Bronchial epithelial cell (primary cell): ENCODE results near the gene STATH. TPM values are rescaled to one million over a fixed set of nuclear protein-coding genes. Genes with fewer than 3 reads are reported as not detected.

Experiments
- DNase-seq: peaks from one replicate; pipeline ENCODE4 v3.0.0-alpha.2; 2010; ENCODE audit warnings: low read depth
- FAIRE-seq: peaks from 2 replicates; lab custom pipeline; 2011; peaks lifted over from hg19 to GRCh38; lab: Jason Lieb, UNC
- H3K27me3 ChIP-seq: 2 replicates; pipeline ENCODE4 v1.5.1; 2011; ENCODE audit warnings: low read length; ENCODE audit not compliant: control insufficient read depth, insufficient read depth
- H3K36me3 ChIP-seq: 2 replicates; pipeline ENCODE4 v1.5.1; 2011; ENCODE audit warnings: low read length; ENCODE audit not compliant: control insufficient read depth, insufficient read depth
- H3K4me3 ChIP-seq: 2 replicates; pipeline ENCODE4 v1.5.1; 2011; ENCODE audit warnings: mild to moderate bottlenecking, low read depth, low read length, control low read depth
- total RNA-seq: library from RNA; depleted of rRNA; stranded (reverse); fragments of >200 nt; gene quantifications from 2 replicates; pipeline ENCODE4 v1.2.1, GENCODE V29; 2014
- TF ChIP-seq, protein P1 (sequence below): IDR thresholded peaks from 2 replicates; pipeline ENCODE4 v1.5.1; 2011; ENCODE audit warnings: mild to moderate bottlenecking, moderate library complexity, low read length, control low read depth, inconsistent platforms; ENCODE audit not compliant: insufficient read depth, severe bottlenecking

STATH gene
- total RNA-seq, 1 donor from 2014 or later: not detected

DNA sequence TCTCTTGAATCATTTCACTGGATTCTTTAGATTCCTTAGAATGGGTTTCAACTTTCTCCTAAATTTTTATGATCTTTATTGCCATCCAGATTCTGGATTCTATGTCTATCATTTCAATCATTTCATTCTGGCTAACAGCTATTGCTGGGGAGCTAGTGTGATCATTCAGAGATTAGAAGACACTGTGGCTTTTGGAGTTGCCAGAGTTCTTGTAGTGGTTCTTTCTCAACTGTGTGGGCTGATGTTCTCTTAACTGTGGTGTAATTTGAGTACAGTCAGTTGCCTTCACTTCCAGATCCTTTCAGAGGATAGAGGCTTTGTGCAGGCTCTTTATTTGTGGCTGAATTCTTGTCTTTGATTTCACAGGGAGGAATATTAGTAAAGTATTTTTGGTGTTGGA, 18.2 kb upstream of the STATH start:
- FAIRE-seq: no peak

DNA sequence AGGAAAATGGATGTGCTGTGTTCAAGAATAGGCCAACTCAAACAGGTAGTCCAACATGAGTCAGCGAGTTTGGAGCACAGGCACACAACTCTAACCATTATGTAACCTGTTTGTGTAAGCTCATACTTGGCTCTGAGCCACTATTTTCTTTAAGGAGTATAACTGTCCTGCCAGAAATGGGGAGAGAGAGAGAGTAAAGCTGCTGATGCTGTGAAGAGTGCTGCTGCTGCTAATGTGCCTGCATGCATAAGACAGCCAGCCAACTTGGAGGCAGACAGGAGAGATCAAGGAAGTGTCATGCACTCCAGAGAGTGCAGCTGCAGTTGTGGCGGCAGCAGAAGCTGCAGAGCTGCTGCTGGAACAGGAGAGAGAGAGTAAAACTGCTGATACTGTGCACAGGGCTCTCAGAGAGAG, 11.7 kb upstream of the STATH start:
- Histone ChIP-seq H3K36me3 (no peaks in the 10 kb centered on the region), H3K4me3 (no peak overlapping the region), H3K27me3 (no peaks in the 10 kb centered on the region)
- DNase-seq: peak; percentile 89
- TF ChIP-seq, protein P1, sequence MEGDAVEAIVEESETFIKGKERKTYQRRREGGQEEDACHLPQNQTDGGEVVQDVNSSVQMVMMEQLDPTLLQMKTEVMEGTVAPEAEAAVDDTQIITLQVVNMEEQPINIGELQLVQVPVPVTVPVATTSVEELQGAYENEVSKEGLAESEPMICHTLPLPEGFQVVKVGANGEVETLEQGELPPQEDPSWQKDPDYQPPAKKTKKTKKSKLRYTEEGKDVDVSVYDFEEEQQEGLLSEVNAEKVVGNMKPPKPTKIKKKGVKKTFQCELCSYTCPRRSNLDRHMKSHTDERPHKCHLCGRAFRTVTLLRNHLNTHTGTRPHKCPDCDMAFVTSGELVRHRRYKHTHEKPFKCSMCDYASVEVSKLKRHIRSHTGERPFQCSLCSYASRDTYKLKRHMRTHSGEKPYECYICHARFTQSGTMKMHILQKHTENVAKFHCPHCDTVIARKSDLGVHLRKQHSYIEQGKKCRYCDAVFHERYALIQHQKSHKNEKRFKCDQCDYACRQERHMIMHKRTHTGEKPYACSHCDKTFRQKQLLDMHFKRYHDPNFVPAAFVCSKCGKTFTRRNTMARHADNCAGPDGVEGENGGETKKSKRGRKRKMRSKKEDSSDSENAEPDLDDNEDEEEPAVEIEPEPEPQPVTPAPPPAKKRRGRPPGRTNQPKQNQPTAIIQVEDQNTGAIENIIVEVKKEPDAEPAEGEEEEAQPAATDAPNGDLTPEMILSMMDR: no peak
- no peak for FAIRE-seq

More for the DNA sequence above, 18.2 kb upstream of the STATH start:
- Histone ChIP-seq H3K36me3 (no peaks in the 10 kb centered on the region), H3K4me3 (no peak overlapping the region), H3K27me3 (peaks cover 2% of the 10 kb centered on the region)
- TF ChIP-seq, protein P1: no peak
- DNase-seq: no peak

DNA sequence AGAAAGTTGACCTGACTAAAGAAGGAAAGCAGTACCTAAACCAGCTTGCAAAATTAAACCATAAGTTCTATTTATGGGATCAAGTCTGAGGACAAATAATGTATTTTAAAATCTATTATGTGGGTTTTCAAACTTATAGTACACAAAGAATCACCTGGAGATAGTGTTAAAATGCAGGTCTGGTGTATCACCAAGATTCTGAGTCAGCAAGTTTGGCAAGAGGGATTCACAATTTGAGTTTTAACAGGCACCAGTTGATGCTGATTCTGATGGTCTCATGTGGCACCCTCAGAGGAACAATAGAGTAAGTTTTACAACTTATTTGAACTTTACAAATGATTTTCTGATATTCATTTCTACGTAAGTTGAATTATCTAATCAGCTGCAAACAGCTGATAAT, 9.1 kb upstream of the STATH start:
- TF ChIP-seq, protein P1: no peak
- H3K36me3 ChIP-seq: no peaks in the 10 kb centered on the region
- H3K4me3 ChIP-seq: no peak overlapping the region
- FAIRE-seq: no peak
- H3K27me3 ChIP-seq: no peaks in the 10 kb centered on the region
- DNase-seq: no peak

DNA sequence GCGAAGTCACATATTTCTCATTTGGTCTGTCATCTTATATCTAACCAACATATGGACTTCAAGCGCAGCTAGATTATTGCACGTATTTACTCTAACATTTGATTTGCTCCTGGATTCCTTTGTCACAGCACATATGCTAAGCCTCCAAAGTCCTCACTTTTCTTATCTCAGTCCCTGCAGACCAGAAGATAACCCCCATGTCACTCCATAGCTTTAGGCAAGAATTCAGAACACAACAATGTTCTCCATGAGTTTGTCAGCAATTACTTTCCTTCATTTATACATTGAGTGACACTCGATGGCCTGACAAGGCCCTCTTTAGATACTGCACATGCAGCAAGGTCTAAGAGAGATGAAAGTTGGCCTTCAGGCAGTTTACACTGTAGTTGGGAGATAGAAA, 4.8 kb upstream of the STATH start:
- Histone ChIP-seq H3K4me3 (no peak overlapping the region), H3K36me3 (no peaks in the 10 kb centered on the region), H3K27me3 (no peaks in the 10 kb centered on the region)
- DNase-seq: no peak
- no peak for FAIRE-seq
- TF ChIP-seq, protein P1: no peak

DNA sequence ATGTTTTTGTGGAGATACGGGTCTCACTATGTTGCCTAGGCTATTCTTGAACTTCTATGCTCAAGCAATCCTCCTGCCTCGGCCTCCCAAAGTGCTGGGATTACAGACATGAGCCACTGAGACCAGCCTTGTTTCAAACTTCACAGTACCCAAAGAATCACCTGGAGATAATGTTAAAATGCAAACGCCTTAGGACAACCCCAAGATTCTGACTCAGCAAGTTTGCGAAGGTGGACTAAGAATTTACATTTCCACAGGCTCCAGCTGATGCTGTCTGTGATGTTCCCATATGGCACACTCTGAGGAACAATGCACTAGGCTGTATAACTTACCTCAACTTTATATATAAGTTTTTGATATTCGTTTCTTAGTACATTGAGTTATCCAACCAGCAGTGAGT, 984 bp upstream of the STATH start:
- no peaks in the 10 kb centered on the region for H3K36me3 ChIP-seq
- DNase-seq (no peak), FAIRE-seq (no peak)
- H3K4me3 ChIP-seq: no peak overlapping the region
- TF ChIP-seq, protein P1: no peak
- no peaks in the 10 kb centered on the region for H3K27me3 ChIP-seq

DNA sequence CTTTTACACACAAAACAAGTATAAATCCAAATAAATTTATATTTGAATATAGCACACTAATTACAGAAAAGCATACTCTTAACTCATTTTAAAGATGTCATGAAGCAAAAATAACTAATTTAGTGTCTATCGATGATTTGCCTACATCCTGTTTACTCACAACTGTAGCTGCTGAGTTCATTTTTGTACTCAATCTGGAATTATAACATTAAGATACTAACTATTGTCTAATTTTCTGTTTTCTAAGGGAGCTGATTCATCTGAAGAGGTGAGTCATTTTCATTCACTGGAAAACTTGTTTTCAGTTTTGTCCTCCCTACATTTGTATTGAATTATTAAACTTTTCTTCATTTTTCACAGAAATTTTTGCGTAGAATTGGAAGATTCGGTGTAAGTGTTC, 3.7 kb downstream of the STATH start:
- FAIRE-seq: no peak
- TF ChIP-seq, protein P1: no peak
- DNase-seq: peak; percentile 63
- H3K36me3 ChIP-seq: no peaks in the 10 kb centered on the region
- H3K4me3 ChIP-seq: no peak overlapping the region
- H3K27me3 ChIP-seq: no peaks in the 10 kb centered on the region
